HG02610 (cell line): Measurements from ENCODE around the gene SPTBN5.

Experiments
- ATAC-seq: cut with Tn5 transposase; IDR thresholded peaks from one replicate; pipeline ENCODE4 v1.9.1; 2021; ENCODE audit warnings: mild to moderate bottlenecking, moderate library complexity; ENCODE audit not compliant: unreplicated experiment

SPTBN5 gene

DNA sequence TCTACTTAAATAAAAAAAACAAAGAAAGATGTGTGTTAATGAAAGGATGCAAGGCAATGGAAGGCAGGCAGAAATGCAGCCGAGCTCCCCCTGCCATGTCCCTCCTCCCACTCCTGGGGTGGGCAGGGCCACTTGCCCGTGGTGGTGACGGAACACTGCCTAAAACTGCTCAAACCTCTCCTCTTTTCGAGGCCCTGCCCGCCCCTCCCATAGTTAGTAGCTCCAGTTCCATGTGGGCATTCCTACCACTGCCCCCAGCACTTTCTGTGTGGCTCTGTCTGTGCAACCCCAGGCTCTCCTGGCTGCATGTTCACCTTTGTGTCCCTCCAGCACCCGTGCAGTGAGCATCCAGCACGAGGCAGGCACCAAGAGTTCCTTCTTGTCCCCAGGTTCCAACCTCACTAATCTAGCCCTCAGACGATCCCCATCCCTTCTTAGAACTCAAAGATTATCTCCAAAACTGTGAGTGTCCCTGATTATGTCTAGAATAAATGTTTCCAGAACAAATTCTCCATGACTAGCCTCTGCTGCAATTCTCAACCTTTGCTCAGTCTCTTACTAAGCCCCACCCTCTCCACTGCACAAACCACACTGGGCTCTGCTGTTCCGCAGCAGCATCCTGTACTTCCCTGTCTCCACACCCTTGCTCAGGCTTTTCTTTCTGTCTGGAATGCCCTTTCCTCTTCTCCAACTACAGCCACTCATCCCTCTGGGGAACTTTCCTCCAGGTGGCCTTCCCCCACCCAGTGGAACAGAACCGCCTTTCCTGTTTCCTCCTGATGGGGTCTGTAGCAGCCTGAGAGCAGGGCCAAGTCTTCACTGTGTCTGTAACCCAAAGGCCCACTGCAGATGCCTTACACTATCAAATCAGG, 32.6 kb upstream of the SPTBN5 start:
- no peak for ATAC-seq

DNA sequence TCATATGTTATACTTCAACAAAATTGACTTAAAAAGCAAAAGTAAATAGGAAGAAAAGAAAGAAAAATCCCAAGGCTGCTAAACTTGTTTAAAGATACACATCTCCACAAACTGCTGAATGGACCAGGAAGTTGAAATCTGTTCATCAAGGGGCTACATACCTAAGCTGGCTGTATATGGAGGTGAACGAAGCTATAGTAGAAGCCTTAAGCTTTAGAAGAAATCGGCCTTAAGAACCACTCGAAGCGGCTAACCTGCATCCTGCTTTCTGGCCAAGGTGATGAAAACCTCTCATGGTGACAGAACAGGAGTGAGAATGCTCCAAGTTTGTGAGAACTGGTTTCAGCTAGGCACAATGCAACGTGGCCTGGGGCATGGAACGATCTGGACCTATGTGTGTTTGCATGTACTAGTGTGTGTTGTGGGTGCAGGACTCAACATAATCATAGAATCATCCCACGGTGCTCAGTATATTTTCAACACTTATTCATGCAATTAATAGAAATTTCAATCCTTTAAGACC, 31.3 kb upstream of the SPTBN5 start:
- no peak for ATAC-seq

DNA sequence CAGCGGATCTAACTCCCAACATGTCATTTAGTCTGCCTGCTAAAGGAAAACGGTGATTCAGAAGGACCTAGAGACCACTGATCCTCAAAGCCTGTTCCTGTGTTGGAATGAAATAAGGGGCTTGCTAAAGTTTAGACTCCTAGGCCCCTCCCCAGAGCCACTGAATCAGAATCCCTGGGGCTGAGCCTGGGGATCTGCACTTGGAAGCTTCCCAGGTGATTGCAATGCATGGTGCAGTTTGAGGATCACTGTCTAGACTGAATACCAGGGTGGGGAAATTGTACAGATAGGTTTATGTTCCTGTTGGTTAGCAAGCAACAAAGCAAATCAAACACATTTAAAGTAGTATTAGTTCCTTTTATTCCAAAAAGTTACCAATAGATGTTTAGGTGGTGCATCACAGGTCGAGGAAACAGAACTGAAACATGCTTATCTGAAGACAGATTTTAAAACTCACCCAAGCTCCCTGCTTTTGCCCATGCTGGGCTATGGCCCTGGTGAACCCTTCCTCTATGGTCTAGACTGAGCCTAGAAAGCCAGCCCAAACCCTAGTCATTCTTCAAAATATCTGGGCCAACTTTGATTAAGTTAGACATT, 29.6 kb upstream of the SPTBN5 start:
- ATAC-seq: no peak

DNA sequence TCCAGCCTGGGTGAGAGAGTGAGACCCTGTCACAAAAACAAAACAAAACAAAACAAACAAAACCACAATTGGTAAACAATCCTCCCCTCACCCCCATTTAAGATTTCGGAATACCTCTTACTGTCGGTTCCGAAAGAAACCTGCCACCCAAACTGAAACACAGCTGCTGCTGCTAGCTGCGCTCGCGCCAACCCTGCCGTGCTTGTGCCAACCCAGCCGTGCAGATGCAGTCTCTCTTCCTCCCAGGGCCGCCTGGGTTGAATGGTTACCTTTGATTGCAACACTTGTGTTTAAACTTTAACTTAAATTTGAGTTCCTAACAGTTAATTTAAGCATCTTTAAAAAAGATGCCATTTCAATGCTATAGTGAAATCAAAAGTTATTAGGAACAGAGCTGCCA, 28.5 kb upstream of the SPTBN5 start:
- no peak for ATAC-seq

DNA sequence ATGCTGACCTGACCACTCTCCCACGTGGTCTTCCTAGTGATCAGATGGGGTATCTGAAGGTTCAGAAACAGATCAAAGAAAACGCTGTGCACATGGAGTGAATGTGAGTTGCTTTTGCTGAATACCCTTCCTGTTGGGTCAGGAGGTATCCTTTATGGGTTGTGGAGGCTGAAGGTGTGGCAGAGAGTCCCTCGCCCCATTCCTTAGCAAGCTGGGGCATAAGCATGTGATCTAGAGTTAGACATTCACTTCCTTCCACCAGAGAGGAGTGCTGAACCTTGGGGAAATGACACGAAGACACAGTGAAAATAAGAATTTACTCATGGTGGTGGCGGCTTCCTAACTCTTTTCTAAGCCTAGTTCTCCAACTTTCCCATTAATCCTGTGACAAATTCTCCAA, 27.8 kb upstream of the SPTBN5 start:
- ATAC-seq: no peak

DNA sequence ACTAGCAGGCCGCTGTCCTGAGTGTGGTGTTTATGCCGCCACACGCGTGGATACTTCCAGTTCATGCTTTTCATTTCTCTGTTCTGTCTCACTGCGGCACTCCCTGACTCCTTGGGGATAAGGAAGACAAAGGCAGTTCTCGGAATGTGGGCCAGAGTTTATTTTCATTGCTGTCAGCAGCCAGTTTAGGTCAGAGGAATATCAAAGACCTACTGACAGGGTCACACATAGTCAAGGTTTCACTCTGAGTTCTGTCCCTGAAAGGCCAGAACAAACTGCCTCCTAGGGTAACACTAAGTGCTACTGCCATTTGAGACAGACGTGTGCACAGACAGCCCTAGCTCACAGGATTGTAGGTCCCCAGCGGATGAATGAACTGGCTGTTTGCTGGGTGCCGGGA, 27.3 kb upstream of the SPTBN5 start:
- ATAC-seq: no peak

DNA sequence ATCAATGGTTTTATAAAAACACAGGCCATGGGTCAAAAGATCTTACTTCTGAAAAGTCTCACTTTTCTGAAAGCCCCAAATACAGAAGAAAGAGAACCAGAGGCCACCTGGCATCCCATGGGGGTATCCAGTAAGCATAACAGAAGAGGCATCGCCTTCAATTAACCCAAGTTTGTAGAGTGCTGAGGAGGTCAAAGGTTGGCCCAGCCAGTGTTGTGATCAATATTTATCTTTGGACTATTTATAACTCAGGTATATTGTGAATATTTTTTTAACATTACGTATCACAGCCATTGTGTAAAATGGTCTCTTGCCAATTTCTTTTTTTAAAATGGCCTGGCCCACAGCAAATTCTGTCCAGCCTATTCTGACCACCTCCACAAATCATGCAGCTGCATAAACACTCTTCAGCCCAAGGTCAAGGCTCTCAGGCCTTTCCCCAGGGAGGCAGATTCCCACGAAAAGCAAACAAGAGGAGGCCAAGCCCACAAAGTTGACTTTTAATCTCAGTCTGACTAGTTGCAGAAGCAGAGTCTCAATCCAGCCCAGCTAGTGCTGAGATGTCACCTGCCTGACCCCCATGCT, 26.2 kb upstream of the SPTBN5 start:
- no peak for ATAC-seq

DNA sequence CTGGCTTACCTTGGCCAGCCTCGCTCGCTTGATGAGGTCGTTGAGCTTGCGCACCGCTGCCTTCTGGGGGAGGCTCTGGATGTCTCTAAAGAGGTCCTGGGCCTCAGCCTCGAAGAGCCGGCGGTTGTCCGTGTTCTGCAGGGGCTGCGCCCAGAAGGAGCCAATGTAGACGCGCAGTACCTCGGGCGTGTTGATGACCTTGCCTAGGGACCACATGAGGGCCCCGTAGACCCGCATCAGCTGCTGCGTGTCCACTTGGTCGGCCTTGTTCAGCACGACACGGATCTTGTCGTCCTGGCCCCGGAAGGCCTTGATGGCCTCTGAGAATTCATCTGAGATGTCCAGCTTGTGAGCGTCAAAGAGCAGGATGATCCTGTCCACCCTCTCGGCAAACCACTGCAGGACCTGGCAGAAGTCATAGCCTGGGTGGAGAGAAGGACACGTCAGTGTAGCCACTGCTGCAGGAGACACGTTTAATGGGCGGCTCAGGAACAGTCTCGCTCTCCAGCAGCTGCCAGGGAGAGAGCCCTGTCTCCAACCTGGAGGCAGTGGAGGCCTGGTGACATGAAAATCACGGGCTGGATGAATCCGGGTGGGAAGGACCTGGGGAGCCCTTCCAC, 25.5 kb upstream of the SPTBN5 start:
- no peak for ATAC-seq

DNA sequence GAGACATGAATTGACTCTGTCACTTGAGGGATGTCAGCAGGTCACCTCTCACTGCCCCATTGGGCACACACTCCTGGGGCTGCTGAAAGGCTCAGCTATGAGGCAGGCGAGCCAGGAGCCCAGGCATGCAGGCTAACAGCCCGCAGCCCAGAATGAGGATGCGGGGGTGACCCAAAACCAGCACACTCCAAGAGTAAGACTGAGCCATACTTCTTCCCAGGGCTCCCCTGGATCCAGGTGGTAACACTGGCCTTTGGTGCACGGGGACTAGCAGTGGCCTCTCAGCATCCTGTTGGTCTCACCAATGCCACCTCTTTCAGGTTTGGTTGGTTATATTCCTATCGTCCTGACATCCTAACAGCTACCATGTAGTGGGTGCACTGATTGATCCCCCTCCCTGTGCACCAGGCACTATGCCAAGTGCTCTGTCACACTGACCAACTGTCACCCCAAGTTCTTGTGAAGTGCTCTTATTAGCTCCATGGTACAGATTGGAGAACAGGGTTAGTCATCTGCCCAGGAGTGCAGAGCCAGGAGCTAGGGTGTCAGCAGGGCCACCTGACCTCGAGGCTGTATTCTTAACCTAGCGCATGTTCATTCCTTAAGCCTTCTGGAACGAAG, 24.8 kb upstream of the SPTBN5 start:
- no peak for ATAC-seq

DNA sequence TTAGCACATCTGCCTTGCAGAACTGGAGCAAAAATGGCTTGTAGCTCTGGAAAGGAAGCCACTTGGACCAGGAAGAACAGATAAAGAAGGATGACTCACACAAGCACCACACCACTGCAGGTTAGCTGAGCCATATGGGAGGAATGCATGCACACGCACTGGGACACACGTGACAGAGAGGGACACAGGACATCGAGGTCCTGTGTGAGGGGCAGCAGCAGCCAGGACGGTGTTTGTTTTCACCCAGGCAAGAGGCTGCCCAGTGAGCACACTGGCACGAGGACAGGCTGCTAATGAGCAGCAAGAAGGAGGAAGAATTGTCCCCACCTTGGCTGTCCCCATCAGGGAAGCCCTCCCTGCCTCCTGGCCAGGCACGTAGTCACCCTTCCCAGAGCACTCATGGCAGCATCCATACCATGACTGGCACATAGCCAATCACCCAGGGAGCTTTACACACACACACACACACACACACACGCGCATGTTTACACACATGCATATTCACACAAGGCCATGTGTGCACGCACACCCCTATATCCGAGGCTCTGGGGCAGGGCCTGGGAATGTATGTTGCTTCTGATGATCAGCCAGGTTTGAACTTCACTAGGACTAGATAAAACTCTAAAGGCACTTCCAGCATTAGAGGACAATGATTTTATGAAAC, 24.0 kb upstream of the SPTBN5 start:
- no peak for ATAC-seq

DNA sequence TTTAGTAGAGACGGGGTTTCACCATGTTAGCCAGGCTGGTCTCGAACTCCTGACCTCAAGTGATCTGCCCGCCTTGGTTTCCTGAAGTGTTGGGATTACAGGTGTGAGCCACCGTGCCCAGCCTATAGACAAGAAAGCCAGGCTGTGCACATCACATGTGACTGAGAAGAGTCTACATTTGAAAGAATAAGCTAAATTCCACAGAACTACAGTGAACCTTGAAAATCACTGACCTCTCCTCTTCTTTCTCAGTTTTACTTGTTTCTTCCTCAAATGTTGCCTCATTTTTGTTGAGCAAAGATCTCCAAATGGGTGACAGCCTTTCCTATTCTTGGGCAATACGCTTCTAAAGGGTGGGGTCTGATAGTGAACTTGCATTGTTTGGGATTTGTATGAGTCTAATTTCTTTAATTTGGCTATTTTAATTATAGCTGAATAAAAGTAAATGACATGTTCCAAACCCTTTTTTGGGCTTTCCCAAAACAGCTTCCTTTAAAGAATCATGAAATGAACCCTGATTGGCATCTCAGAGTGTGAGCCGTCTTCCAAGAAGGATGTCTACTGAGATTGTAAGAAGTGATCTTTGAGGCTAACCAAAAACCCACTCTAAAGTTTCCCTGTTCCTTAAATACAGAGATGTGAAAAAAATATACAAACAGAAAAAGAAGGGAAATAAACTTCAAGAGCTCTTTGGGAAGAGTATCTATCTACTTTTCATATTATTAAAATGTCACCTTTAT, 21.6 kb upstream of the SPTBN5 start:
- no peak for ATAC-seq

DNA sequence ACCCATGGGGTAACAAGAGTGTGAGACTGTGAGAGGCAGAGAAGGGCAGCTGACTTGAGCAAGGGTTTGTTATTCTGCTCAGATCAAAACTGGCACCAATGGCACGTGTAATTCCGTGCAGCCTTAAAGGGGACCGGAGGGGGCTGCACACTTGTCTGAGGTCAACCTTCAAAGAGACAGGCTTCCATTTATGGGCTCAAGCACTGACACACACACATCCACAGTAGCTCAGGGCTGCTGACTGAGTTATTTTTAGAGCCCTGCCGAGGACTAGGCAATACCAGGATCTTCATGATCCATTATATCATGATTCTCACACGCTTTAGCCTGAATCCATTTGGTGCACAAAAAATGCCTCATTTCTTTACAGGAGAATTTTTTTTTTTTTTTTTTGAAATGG, 20.6 kb upstream of the SPTBN5 start:
- ATAC-seq: no peak

DNA sequence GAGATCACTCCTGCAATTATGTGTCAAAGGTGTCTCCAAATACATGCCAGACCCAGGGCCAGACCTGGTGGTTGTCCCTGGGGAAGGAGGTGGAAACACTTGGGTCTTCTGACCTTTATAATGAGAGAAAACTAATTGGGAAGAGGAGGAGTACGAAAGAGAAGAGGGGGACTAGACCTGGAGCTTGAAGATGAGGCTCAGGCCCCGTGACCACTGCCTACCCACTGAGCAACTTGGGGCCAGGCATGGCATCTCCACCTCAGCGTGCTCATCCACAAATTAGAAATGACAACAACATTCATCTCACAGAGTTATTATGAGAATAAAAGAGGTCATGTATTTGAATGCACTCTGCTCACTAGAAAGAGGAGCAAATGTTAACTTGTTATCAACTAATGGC, 19.4 kb upstream of the SPTBN5 start:
- no peak for ATAC-seq

DNA sequence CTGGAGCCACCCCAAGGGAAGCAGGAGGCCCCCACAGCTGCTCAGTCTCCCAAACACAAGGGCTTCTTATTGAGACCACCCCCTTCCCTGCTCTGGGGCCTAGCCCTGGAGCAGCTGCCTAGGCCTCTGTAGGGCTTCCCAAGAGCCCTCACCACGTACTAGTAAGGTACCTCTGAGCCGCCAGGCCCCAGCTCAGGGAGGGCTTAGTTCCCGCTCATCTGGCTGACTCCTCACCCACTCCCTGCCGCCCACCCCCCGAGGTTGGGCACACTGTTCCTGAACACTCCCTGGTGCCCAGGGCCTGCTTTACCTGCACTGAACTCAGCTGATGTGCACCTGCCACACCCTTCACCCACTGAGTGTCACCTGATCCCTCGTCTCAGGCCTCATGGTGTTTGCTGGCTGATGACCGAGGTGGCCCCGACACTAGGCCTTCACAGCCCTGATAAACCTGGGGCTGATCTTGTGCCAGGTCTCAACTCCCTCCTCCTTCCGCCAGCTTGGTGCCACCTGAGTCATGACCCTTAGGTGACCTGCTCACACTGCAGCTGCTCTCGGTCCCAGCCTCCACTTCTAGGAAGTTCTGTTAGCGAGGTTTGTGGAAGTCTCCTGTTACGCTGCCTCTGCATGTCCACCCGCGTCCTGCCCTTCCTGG, 18.0 kb upstream of the SPTBN5 start:
- ATAC-seq: no peak

DNA sequence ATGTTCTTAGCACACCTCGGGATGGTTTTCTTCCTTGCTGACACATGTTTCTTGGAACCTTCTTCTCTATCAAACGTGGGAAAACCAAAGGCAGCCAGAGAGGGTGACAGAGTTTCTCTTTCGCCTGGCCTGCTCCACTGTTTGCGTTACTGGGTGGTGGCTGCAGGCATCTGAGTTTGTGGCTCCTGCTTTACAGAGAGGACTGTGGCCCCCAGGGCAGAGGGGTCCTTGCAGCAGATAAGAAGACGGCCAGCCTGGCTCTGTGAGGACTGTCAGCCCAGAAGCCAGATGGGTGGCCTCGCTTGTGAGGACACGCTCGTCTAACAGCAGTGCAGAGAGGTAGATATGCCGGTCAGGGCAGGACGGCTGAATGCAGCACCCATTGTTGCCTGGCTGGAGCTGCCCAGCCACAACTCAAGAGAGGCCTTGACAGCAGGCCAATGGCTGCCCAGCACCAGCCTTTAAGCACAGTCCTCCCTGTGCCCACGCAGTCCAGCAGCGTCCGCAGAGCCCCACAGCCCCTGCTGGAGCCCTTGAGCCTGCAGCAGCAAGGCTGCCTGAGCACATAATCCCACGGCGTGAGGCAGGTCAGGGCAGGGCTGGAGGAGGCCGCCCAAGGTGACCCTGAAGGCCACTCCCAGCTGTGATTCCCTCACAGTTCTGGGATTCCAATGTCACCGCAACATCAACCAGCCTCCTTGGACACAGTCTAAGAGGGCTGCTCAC, 15.0 kb upstream of the SPTBN5 start:
- no peak for ATAC-seq

DNA sequence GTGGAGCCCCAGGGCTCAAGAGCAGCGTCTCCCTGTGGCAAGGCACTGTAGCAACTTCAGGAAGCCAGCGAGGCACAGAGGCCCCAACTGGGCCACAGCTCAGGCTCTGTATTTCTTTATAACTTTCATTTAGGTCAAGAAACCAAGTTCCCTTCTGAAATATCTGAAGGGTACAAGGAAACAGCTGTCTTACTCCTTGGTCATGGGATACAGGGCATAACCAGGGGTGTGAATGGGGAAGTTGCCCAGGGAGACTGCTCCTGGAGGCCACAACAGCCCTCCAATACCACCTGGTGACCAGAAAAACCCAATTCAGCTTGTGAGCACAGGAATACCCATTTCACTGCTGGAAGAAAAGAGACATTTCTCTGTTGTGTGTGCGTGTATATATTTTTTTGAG, 13.3 kb upstream of the SPTBN5 start:
- ATAC-seq: no peak

DNA sequence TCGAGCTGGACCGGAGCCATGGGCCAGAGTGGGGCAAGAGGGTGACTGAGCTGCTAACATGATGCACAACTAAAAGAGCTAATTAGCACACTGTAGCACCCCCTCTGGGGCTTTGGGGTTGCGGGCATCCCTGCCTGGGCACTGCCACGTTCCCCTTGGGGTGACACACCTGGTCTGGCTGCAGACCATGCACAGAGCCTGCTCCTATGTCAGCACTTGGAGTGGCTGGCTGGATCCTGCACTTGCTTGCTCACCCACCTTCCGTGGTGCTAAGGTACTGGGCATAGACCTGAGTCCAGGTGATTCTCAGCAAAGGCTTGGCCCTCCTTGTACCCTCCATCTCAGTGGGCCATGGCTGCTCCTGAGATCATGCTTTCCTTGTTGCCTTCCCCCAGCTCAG, 12.8 kb upstream of the SPTBN5 start:
- ATAC-seq: no peak

DNA sequence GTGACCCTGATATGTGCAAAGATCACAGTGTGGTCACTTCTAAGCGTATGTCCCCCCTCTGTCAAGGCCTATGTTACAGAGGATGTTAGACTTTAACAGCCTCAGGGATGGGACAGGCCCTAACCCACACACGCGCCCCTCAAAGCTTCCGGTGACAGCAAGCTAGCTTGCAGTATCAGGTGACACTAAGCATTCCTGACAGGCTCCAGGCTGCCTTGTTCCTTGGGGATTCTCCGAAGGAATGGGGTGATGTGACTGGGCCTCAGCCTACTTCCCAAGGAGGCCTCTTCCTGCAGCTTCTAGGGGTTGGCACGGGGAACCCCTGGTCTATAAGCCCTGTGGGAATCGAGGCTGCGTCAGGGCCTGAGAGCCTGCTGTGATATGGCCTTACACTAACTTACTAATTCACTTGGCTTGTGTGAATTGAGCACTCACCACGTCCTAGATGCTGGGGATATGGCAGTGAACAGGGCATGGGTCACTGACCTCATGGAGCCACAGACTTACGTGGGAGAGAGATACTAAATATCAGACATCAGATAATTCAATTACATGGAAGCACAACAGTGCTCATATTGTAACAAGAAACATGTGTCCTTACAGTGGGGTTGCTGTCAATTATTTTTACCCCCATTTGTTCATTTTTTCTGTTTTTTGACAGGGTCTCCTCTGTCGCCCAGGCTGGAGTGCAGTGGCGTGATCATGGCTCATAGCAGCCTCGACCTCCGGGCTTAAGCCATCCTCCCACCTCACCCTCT, 11.4 kb upstream of the SPTBN5 start:
- no peak for ATAC-seq
